Epithelial cell of proximal tubule (primary cell): ENCODE data around the gene CELSR2. TPM values are rescaled to one million over a fixed set of nuclear protein-coding genes. Genes with fewer than 3 reads are reported as not detected.
"Not testable (repeated sequence)": the region's sequence is repeated elsewhere in the genome, so short reads cannot be mapped to it uniquely, and the experiment has no call there.

Experiments used
- DNase-seq: peaks from one replicate; pipeline ENCODE4 v3.0.0-alpha.2; 2011; ENCODE audit warnings: low read depth
- H3K4me3 ChIP-seq: 2 replicates; pipeline ENCODE4 v1.5.1; 2011; ENCODE audit warnings: low read depth, mild to moderate bottlenecking, low read length
- CTCF ChIP-seq: conservative IDR thresholded peaks from 2 replicates; pipeline ENCODE4 v1.5.1; 2012; ENCODE audit warnings: low read depth, mild to moderate bottlenecking, low read length
- total RNA-seq: library from RNA; depleted of rRNA; stranded (reverse); fragments of >200 nt; gene quantifications from 2 replicates; pipeline ENCODE4 v1.2.3, GENCODE V29; 2015

The CELSR2 gene
- total RNA-seq, 1 donor from 2014 or later: 14.2 TPM

GRCh38 chr1:109216662-109217061 is 32.7 kb upstream of the CELSR2 start:
- no peak overlapping the region for H3K4me3 ChIP-seq
- DNase-seq: no peak
- TF ChIP-seq CTCF: no peak

GRCh38 chr1:109218516-109218915 is 30.8 kb upstream of the CELSR2 start:
- no peak for DNase-seq
- H3K4me3 ChIP-seq: no peak overlapping the region
- TF ChIP-seq CTCF: no peak

- H3K4me3 ChIP-seq, DNase-seq: not testable (repeated sequence)
Measured at GRCh38 chr1:109221201-109221600, 28.1 kb upstream of the CELSR2 start.

GRCh38 chr1:109225308-109225707 is 24.0 kb upstream of the CELSR2 start:
- DNase-seq: no peak
- TF ChIP-seq CTCF: no peak
- no peak overlapping the region for H3K4me3 ChIP-seq

GRCh38 chr1:109225711-109226445 is 23.5 kb upstream of the CELSR2 start:
- H3K4me3 ChIP-seq: no peak overlapping the region
- TF ChIP-seq CTCF: no peak

GRCh38 chr1:109228167-109228566 is 21.2 kb upstream of the CELSR2 start:
- DNase-seq: no peak
- no peak overlapping the region for H3K4me3 ChIP-seq
- TF ChIP-seq CTCF: no peak

More at GRCh38 chr1:109225711-109226445, 23.5 kb upstream of the CELSR2 start:
- DNase-seq: no peak

GRCh38 chr1:109229531-109230127 is 19.7 kb upstream of the CELSR2 start:
- no peak overlapping the region for H3K4me3 ChIP-seq
- no peak for DNase-seq
- TF ChIP-seq CTCF: no peak
